ENCODE results near the gene PHF1. TPM values are rescaled to one million over a fixed set of nuclear protein-coding genes. Genes with fewer than 3 reads are reported as not detected.
A peak's percentile ranks its signal among the peaks of the same experiment; 100 is the strongest.

Gene PHF1
- polyA plus RNA-seq, 3 donors, result 3.0 to 90.2 (median 3.5) TPM

GRCh38 chr6:33417128-33417902 lies 6.5 kb downstream of the PHF1 start:
- DNase-seq, result peak in 2 of 3 donors; percentile 52 to 90
- 3% methylated on average over 17 of the region's 25 CpGs for WGBS (ENCODE audit: insufficient coverage)

More at GRCh38 chr6:33417128-33417902, 6.5 kb downstream of the PHF1 start:
- peaks cover 4% of the 10 kb centered on the region for H4K20me1 ChIP-seq (ENCODE audit: insufficient read depth, low read length)
- peak overlapping the region; percentile 93 to 98 (median 96) for H3K27ac Mint-ChIP-seq
- peak overlapping the region; percentile 84 for H3K4me2 ChIP-seq (replicated peaks; ENCODE audit: extremely low read depth, low read length, poor library complexity, severe bottlenecking)
- intact Hi-C loops (cut with micrococcal nuclease), result loop anchor here in 1 of 2 donors (5.0 to 10.0 kb wide), 3 partner anchors 35 to 213 kb away; partner anchors contain the start of genes HSD17B8, RING1, RXRB and SLC39A7
- H2AFZ ChIP-seq (ENCODE audit: insufficient read depth, low read depth, low read length, poor library complexity, severe bottlenecking), result peak overlapping the region; percentile 87
- peaks cover 29 to 54% of the 10 kb centered on the region in 2 donors for H3K4me1 ChIP-seq (ENCODE audit: control insufficient read depth in 1 of 2, insufficient read depth in 2 of 2, low read length in 2 of 2)
- no peak for TF ChIP-seq CTCF (IDR thresholded peaks at IDR 0.05)
- H3K27me3 Mint-ChIP-seq (ENCODE audit: low read depth in 3 of 3), result peaks cover 2 to 18% (median 12%) of the 10 kb centered on the region in 3 donors
- peak overlapping the region; percentile 60 to 97 for H3K27ac ChIP-seq (ENCODE audit: low read depth in 1 of 2, low read length in 2 of 2)
- H3K27me3 ChIP-seq (ENCODE audit: control insufficient read depth in 2 of 2, insufficient read depth in 2 of 2, low read length in 2 of 2), result no peaks in the 10 kb centered on the region
- peak overlapping the region; percentile 51 to 84 (median 71) for H3K4me3 ChIP-seq (replicated peaks in 1 of 3; ENCODE audit: low read depth in 2 of 3, low read length in 3 of 3)
- H3K36me3 Mint-ChIP-seq, result peaks cover 40 to 41% of the 10 kb centered on the region in 2 donors
- H3K79me2 ChIP-seq (ENCODE audit: insufficient read depth, low read length), result peaks cover 24% of the 10 kb centered on the region
- no peaks in the 10 kb centered on the region for H3K9me3 ChIP-seq (replicated peaks in 1 of 2; ENCODE audit: control insufficient read depth in 1 of 2, insufficient read depth in 1 of 2, low read length in 2 of 2)
- peak overlapping the region; percentile 86 to 93 for H3K4me3 Mint-ChIP-seq
- H3K36me3 ChIP-seq (replicated peaks in 1 of 2; ENCODE audit: control insufficient read depth in 1 of 2, insufficient read depth in 2 of 2, low read length in 2 of 2), result peaks cover 3 to 34% of the 10 kb centered on the region in 2 donors
- H3K9me3 Mint-ChIP-seq, result peaks cover 0 to 2% (median 0%) of the 10 kb centered on the region in 7 donors
- peak overlapping the region; percentile 72 for H3K9ac ChIP-seq (ENCODE audit: insufficient read depth, low read length, poor library complexity, severe bottlenecking)
- peaks cover 48% of the 10 kb centered on the region for H3K4me1 Mint-ChIP-seq

All from CD14-positive monocyte (primary cell).